Measurements from ENCODE around the gene PRKCE. TPM values are rescaled to one million over a fixed set of nuclear protein-coding genes. Genes with fewer than 3 reads are reported as not detected.
A peak's percentile ranks its signal among the peaks of the same experiment; 100 is the strongest.

The PRKCE gene
- total and polyA plus RNA-seq, 2 donors (not counting 3 experiments of a cell fraction or from before 2014, with no cell fraction given), result 27.9 to 33.9 TPM

GRCh38 chr2:46073540-46074046 lies 422.1 kb downstream of the PRKCE start:
- Histone ChIP-seq H3K4me3 (replicated peaks in 1 of 3; ENCODE audit: insufficient read depth in 1 of 3, low read depth in 1 of 3, low read length in 3 of 3) (peak overlapping the region; percentile 13 to 88 (median 27)), H3K9ac (replicated peaks; ENCODE audit: extremely low read depth, insufficient read depth, low read length) (peak overlapping the region; percentile 98), H3K27me3 (ENCODE audit: control insufficient read depth in 2 of 2, insufficient read depth in 2 of 2, low read length in 2 of 2) (no peaks in the 10 kb centered on the region), H3K4me1 (ENCODE audit: control insufficient read depth, extremely low read depth, insufficient read depth, low read length) (peaks cover 71% of the 10 kb centered on the region), H2AFZ (ENCODE audit: low read depth, low read length) (no peak overlapping the region), H3K9me3 (replicated peaks; ENCODE audit: control insufficient read depth, insufficient read depth, low read length) (no peaks in the 10 kb centered on the region), H3K79me2 (ENCODE audit: control insufficient read depth, insufficient read depth, low read length) (peaks cover 32% of the 10 kb centered on the region), H3K4me2 (ENCODE audit: insufficient read depth, low read length) (peak overlapping the region; percentile 91), H3K9me1 (replicated peaks; ENCODE audit: control insufficient read depth, extremely low read depth, insufficient read depth, low read length) (no peaks in the 10 kb centered on the region), H3K36me3 (ENCODE audit: control insufficient read depth in 2 of 2, extremely low read depth in 1 of 2, insufficient read depth in 2 of 2, low read length in 2 of 2) (no peaks in the 10 kb centered on the region), H4K20me1 (replicated peaks; ENCODE audit: control insufficient read depth, extremely low read depth, insufficient read depth, low read length) (no peaks in the 10 kb centered on the region), H3K27ac (ENCODE audit: insufficient read depth, low read depth, low read length) (peak overlapping the region; percentile 84)
- intact Hi-C loops (cut with micrococcal nuclease), result loop anchor here (1.0 to 2.0 kb wide), 5 partner anchors 13 to 224 kb away; partner anchors contain the start of gene EPAS1
- DNase-seq (ENCODE audit: low read depth, low spot score), result peak; percentile 97
- POLR2A ChIA-PET, result no interaction called here
- CTCF ChIA-PET, result interaction anchor here (0.6 to 4.3 kb wide), 9 partner anchors 11 to 261 kb away, joined by 3 to 18 read pairs (median 3); no protein-coding TSS in a partner anchor
- peak; percentile 94 for FAIRE-seq
- no TSS peak for BruUV-seq (replicated peaks)
- dilution Hi-C loops (cut with MboI; ENCODE audit: extremely low pct_ligation_motif_present, low sequenced_read_pairs), result no loop called here
- peak; percentile 97 for TF ChIP-seq JUN (IDR thresholded peaks at IDR 0.05; ENCODE audit: borderline replicate concordance, insufficient read depth, insufficient read length, low read depth)
- no peak for TF ChIP-seq EZH2 (IDR thresholded peaks at IDR 0.05; ENCODE audit: borderline replicate concordance, low read depth, low read length, severe bottlenecking)
- TF ChIP-seq POLR2AphosphoS5 (IDR thresholded peaks at IDR 0.05; ENCODE audit: insufficient read depth, low read depth, low read length), result peak; percentile 92
- TF ChIP-seq CTCF (IDR thresholded peaks at IDR 0.05; ENCODE audit: extremely low read depth in 1 of 2, insufficient read depth in 1 of 2, low read depth in 1 of 2, low read length in 2 of 2), result no peak
- peak; percentile 98 for TF ChIP-seq GATA2 (IDR thresholded peaks at IDR 0.05; ENCODE audit: insufficient read depth, insufficient read length, low read depth, low read length)
- TF ChIP-seq POLR2A (IDR thresholded peaks at IDR 0.05; ENCODE audit: low read depth, low read length), result peak; percentile 65
- TF ChIP-seq MAX (IDR thresholded peaks at IDR 0.05; ENCODE audit: insufficient read depth, insufficient read length), result no peak
- TF ChIP-seq MYC (IDR thresholded peaks at IDR 0.05; ENCODE audit: low read depth, low read length), result peak; percentile 52
- peak; percentile 94 for TF ChIP-seq FOS (IDR thresholded peaks at IDR 0.05; ENCODE audit: borderline replicate concordance, insufficient read depth, low read length)
